Kidney (tissue), 14 donors: ENCODE data around the gene KCNJ14. TPM values are rescaled to one million over a fixed set of nuclear protein-coding genes. Genes with fewer than 3 reads are reported as not detected.
A peak's percentile ranks its signal among the peaks of the same experiment; 100 is the strongest.

Source experiments
- DNase-seq, 5 donors: peaks; one replicate each; pipeline ENCODE4 v3.0.0-alpha.2; 2013 to 2020
- FAIRE-seq: peaks from 2 replicates; lab custom pipeline; 2012; peaks lifted over from hg19 to GRCh38; lab: Jason Lieb, UNC
- H3K27ac ChIP-seq, 2 donors: one replicate each; pipeline ENCODE4 v1.7.0; 2013; ENCODE audit warnings: low read depth in 2 of 2, low read length in 2 of 2, inconsistent platforms in 1 of 2
- H3K27me3 ChIP-seq: one replicate; pipeline ENCODE4 v1.7.1; 2013; ENCODE audit warnings: low read length, inconsistent platforms; ENCODE audit not compliant: control insufficient read depth, insufficient read depth
- H3K36me3 ChIP-seq, 3 donors: one replicate each; pipeline versions ENCODE4 v1.7.0 to v1.7.1; 2013; ENCODE audit warnings: low read length in 3 of 3, control low read depth in 1 of 3, inconsistent platforms in 1 of 3; ENCODE audit not compliant: insufficient read depth in 3 of 3, control insufficient read depth in 2 of 3
- H3K4me1 ChIP-seq, 3 donors: one replicate each; pipeline versions ENCODE4 v1.7.0 to v1.7.1; 2013; ENCODE audit warnings: low read length in 3 of 3, inconsistent platforms in 1 of 3, low read depth in 1 of 3; ENCODE audit not compliant: control insufficient read depth in 2 of 3, insufficient read depth in 2 of 3
- H3K4me3 ChIP-seq, 3 donors: one replicate each; pipeline versions ENCODE4 v1.7.0 to v1.8.1; 2013; ENCODE audit warnings: low read length in 3 of 3, control low read depth in 1 of 3, inconsistent platforms in 1 of 3
- H3K9ac ChIP-seq, 3 donors: one replicate each; pipeline versions ENCODE4 v1.7.0 to v1.7.1; 2013; ENCODE audit warnings: low read length in 3 of 3, control low read depth in 1 of 3, inconsistent platforms in 1 of 3
- H3K9me3 ChIP-seq, 3 donors: one replicate each; pipeline versions ENCODE4 v1.7.0 to v1.7.1; 2013; ENCODE audit warnings: low read length in 3 of 3, control low read depth in 1 of 3, inconsistent platforms in 1 of 3; ENCODE audit not compliant: control insufficient read depth in 2 of 3, insufficient read depth in 1 of 3
- intact Hi-C: fragments of 100-400 bp; cut with DNase I; formaldehyde crosslinking; loops from one replicate; pipeline ENCODE4 v1.11.1; 2022
- polyA plus RNA-seq: library from polyadenylated mRNA; stranded (reverse); fragments of 350-450 nt; fragmentation: Illumina TruSeq; extraction: RNeasy Lipid Tissue Mini Kit (QIAGEN cat#74804); gene quantifications from one replicate; pipeline ENCODE4 v1.2.3, GENCODE V29; 2014; ENCODE audit warnings: low read depth, low replicate concordance; ENCODE audit not compliant: insufficient read depth
- total RNA-seq: library from RNA; stranded (reverse); fragmentation: NEBNext Ultra II Directional; extraction: Animal tissue kit (Norgen Biotek cat#: 25700); gene quantifications from one replicate; pipeline ENCODE4 v1.2.1, GENCODE V29; 2021
- TF ChIP-seq, protein P1 (sequence below): IDR thresholded peaks from 3 replicates; pipeline ENCODE4 v1.5.1; 2012; ENCODE audit warnings: mild to moderate bottlenecking, moderate library complexity, borderline replicate concordance; ENCODE audit not compliant: insufficient read depth; ENCODE audit errors: extremely low read depth
- donor health status: control.
- donor health status: control.
- donor health status: control.
- donor health status: control.
- donor health status: control.
- donor health status: DM: yes; HTN: yes; CAD: no.
- donor health status: Normal renal cell carcinoma (clear cell type).

Gene KCNJ14
- total and polyA plus RNA-seq, 2 donors from 2014 or later = 0.28 to 1.0 TPM

- H3K4me3 ChIP-seq = no peak overlapping the region
- TF ChIP-seq, protein P1, sequence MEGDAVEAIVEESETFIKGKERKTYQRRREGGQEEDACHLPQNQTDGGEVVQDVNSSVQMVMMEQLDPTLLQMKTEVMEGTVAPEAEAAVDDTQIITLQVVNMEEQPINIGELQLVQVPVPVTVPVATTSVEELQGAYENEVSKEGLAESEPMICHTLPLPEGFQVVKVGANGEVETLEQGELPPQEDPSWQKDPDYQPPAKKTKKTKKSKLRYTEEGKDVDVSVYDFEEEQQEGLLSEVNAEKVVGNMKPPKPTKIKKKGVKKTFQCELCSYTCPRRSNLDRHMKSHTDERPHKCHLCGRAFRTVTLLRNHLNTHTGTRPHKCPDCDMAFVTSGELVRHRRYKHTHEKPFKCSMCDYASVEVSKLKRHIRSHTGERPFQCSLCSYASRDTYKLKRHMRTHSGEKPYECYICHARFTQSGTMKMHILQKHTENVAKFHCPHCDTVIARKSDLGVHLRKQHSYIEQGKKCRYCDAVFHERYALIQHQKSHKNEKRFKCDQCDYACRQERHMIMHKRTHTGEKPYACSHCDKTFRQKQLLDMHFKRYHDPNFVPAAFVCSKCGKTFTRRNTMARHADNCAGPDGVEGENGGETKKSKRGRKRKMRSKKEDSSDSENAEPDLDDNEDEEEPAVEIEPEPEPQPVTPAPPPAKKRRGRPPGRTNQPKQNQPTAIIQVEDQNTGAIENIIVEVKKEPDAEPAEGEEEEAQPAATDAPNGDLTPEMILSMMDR = no peak
- H3K9me3 ChIP-seq = no peaks in the 10 kb centered on the region
- intact Hi-C loops = no loop called here
- peaks cover 0 to 10% (median 0%) of the 10 kb centered on the region in 3 donors for H3K4me1 ChIP-seq
- no peaks in the 10 kb centered on the region for H3K27me3 ChIP-seq
- no peak for DNase-seq
- FAIRE-seq = no peak
- H3K9ac ChIP-seq = no peak overlapping the region
- H3K27ac ChIP-seq = no peak overlapping the region
- peaks cover 15 to 39% (median 21%) of the 10 kb centered on the region in 3 donors for H3K36me3 ChIP-seq
Observed at GRCh38 chr19:48477067-48477685, 21.8 kb downstream of the KCNJ14 start.

DNA sequence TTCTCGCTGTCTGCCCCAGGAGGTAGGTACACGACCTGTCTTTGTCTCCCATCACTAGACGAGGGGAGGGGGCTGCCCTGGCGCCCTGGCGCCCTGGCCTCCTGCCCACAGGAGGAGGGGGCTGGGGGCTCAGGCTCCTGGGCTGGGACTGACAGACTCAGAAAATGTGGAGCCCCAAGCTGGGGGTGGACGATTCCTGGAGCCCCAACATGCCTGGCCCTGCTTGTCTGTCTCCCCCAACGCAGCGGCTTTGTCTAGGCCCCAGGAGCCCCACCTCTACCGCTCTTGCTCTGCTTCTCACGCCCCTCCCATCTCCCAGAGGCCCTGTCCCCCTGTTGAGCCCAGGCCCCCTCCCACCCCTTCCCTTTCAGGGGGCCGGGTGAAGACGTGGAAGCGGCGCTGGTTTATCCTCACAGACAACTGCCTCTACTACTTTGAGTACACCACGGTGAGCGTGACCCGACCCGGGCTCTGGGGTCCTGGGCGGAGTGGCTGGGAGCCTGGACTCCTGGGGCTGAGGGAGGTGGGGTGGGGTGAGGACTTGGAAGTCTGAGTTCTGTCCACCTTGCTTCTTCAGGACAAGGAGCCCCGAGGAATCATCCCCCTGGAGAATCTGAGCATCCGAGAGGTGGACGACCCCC, 22.4 kb downstream of the KCNJ14 start:
- DNase-seq (peak in 1 of 5 donors; percentile 64), FAIRE-seq (no peak)
- Histone ChIP-seq H3K9ac (no peak overlapping the region), H3K4me3 (no peak overlapping the region), H3K4me1 (peaks cover 0 to 10% (median 0%) of the 10 kb centered on the region in 3 donors), H3K9me3 (no peaks in the 10 kb centered on the region), H3K27ac (no peak overlapping the region), H3K36me3 (peaks cover 13 to 36% (median 18%) of the 10 kb centered on the region in 3 donors), H3K27me3 (no peaks in the 10 kb centered on the region)
- intact Hi-C loops = no loop called here
- TF ChIP-seq, protein P1 = no peak

DNA sequence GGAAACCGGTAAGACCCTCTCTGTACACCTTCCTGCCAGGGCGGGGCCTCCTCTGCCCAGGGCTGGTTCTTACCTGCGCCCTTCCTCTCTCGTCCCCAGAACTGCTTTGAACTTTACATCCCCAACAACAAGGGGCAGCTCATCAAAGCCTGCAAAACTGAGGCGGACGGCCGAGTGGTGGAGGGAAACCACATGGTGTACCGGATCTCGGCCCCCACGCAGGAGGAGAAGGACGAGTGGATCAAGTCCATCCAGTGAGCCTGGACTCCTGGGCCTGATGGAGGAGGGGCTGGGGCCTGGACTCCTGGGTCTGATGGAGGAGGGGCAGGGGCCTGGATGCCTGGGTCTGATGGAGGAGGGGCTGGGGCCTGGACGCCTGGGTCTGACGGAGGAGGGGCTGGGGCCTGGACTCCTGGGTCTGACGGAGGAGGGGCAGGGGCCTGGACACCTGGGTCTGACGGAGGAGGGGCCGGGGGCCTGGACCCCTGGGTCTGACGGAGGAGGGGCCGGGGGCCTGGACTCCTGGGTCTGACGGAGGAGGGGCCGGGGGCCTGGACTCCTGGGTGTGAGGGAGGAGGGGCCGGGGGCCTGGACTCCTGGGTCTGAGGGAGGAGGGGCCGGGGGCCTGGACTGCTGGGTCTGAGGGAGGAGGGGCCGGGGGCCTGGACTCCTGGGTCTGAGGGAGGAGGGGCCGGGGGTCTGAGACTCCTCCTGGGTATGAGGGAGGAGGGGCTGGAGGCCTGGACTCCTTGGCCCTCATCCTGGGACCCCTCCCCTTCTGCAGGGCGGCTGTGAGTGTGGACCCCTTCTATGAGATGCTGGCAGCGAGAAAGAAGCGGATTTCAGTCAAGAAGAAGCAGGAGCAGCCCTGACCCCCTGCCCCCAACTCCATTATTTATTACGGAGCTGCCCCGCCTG, 23.2 kb downstream of the KCNJ14 start:
- H3K27me3 ChIP-seq = no peaks in the 10 kb centered on the region
- no peak overlapping the region for H3K27ac ChIP-seq
- peaks cover 6 to 30% (median 11%) of the 10 kb centered on the region in 3 donors for H3K36me3 ChIP-seq
- H3K9me3 ChIP-seq = no peaks in the 10 kb centered on the region
- intact Hi-C loops = no loop called here
- peaks cover 0 to 6% (median 0%) of the 10 kb centered on the region in 3 donors for H3K4me1 ChIP-seq
- FAIRE-seq (no peak), DNase-seq (peak in 1 of 5 donors; percentile 69)
- H3K4me3 ChIP-seq = no peak overlapping the region
- TF ChIP-seq, protein P1 = no peak
- no peak overlapping the region for H3K9ac ChIP-seq
